GM23338 (cell line): ENCODE data around the gene CXCL12. TPM values are rescaled to one million over a fixed set of nuclear protein-coding genes. Genes with fewer than 3 reads are reported as not detected.

Experiments used
- ATAC-seq: fragments of 200-7000 bp; cut with Tn5 transposase; 3 replicates; pipeline ENCODE4 v1.9.1; 2020
- DNase-seq: peaks from one replicate; pipeline ENCODE4 v3.0.0-alpha.2; 2015; ENCODE audit warnings: low spot score
- H2AFZ ChIP-seq: fragments of 200-600 bp; sonication (generic); 2 replicates; pipeline ENCODE4 v1.8.0; 2016; ENCODE audit warnings: antibody characterized with exemption, mild to moderate bottlenecking, moderate library complexity
- H3F3A ChIP-seq: fragments of 200-600 bp; sonication (generic); replicated peaks from 2 replicates; pipeline ENCODE4 v1.8.0; 2017; ENCODE audit warnings: antibody characterized with exemption, mixed run types, low read depth
- H3K27ac ChIP-seq: fragments of 200-600 bp; sonication (generic); 2 replicates; pipeline ENCODE4 v1.6.1; 2016; ENCODE audit warnings: low read depth
- H3K27me3 ChIP-seq: fragments of 200-600 bp; sonication (generic); 2 replicates; pipeline ENCODE4 v1.8.0; 2016; ENCODE audit warnings: mild to moderate bottlenecking, mixed run types, moderate library complexity; ENCODE audit not compliant: insufficient read depth
- H3K36me3 ChIP-seq: fragments of 200-600 bp; sonication (generic); 2 replicates; pipeline ENCODE4 v1.8.0; 2016; ENCODE audit warnings: mild to moderate bottlenecking; ENCODE audit not compliant: insufficient read depth
- H3K4me1 ChIP-seq: fragments of 200-600 bp; sonication (generic); 2 replicates; pipeline ENCODE4 v1.8.0; 2016; ENCODE audit warnings: mild to moderate bottlenecking, moderate library complexity; ENCODE audit not compliant: insufficient read depth
- H3K4me2 ChIP-seq: fragments of 200-600 bp; sonication (generic); 2 replicates; pipeline ENCODE4 v1.7.1; 2017; ENCODE audit warnings: mixed run types
- H3K4me3 ChIP-seq: fragments of 200-600 bp; sonication (generic); 2 replicates; pipeline ENCODE4 v1.6.1; 2016; ENCODE audit warnings: mixed run types
- H3K79me2 ChIP-seq: fragments of 200-600 bp; sonication (generic); replicated peaks from 2 replicates; pipeline ENCODE4 v1.8.0; 2017; ENCODE audit warnings: mild to moderate bottlenecking; ENCODE audit not compliant: insufficient read depth
- H3K9me2 ChIP-seq: fragments of 200-600 bp; sonication (generic); 2 replicates; pipeline ENCODE4 v1.8.0; 2017; ENCODE audit not compliant: insufficient read depth
- H4K20me1 ChIP-seq: fragments of 200-600 bp; sonication (generic); replicated peaks from 2 replicates; pipeline ENCODE4 v1.8.0; 2017; ENCODE audit warnings: mild to moderate bottlenecking; ENCODE audit not compliant: insufficient read depth
- H3K27ac Mint-ChIP-seq: 2 replicates; pipeline ENCODE4 v1.8.0; 2020; ENCODE audit warnings: inconsistent platforms, mild to moderate bottlenecking, moderate library complexity, mixed read lengths
- H3K27me3 Mint-ChIP-seq: 3 replicates; pipeline ENCODE4 v1.8.0; 2022; ENCODE audit warnings: low read depth, mild to moderate bottlenecking, moderate library complexity, mixed read lengths, inconsistent platforms; ENCODE audit not compliant: insufficient read depth, poor library complexity
- H3K36me3 Mint-ChIP-seq: 3 replicates; pipeline ENCODE4 v1.8.0; 2021; ENCODE audit warnings: low read depth, mild to moderate bottlenecking, inconsistent platforms, moderate library complexity, mixed read lengths
- H3K4me1 Mint-ChIP-seq: 3 replicates; pipeline ENCODE4 v1.8.0; 2020; ENCODE audit warnings: mild to moderate bottlenecking, inconsistent platforms, mixed read lengths
- H3K4me3 Mint-ChIP-seq: 3 replicates; pipeline ENCODE4 v1.8.0; 2021; ENCODE audit warnings: moderate library complexity, mild to moderate bottlenecking, inconsistent platforms, mixed read lengths
- H3K9me3 Mint-ChIP-seq: 3 replicates; pipeline ENCODE4 v1.8.0; 2020; ENCODE audit warnings: moderate library complexity, mild to moderate bottlenecking, inconsistent platforms, mixed read lengths
- CREB1 ChIP-seq: fragments of 250-450 bp; sonication (Bioruptor Pico); IDR thresholded peaks from 2 replicates; pipeline ENCODE4 v1.5.0; 2020; ENCODE audit warnings: low read depth, mild to moderate bottlenecking, moderate library complexity
- EZH2 ChIP-seq: fragments of 200-600 bp; sonication (generic); IDR thresholded peaks from one replicate; pipeline ENCODE4 v1.8.0; 2017; ENCODE audit warnings: antibody characterized with exemption, mild to moderate bottlenecking, low read depth; ENCODE audit not compliant: unreplicated experiment
- EZH2phosphoT487 ChIP-seq: fragments of 200-600 bp; sonication (generic); IDR thresholded peaks from one replicate; pipeline ENCODE4 v1.8.1; 2018; ENCODE audit warnings: antibody characterized with exemption; ENCODE audit not compliant: unreplicated experiment
- JUNB ChIP-seq: IDR thresholded peaks from one replicate; pipeline ENCODE4 v1.6.1; 2016; ENCODE audit warnings: antibody characterized with exemption; ENCODE audit not compliant: unreplicated experiment
- NANOG ChIP-seq: IDR thresholded peaks from 2 replicates; pipeline ENCODE4 v1.6.1; 2016; ENCODE audit warnings: antibody characterized with exemption, borderline replicate concordance
- POLR2AphosphoS5 ChIP-seq: IDR thresholded peaks from 2 replicates; pipeline ENCODE4 v1.6.1; 2016; ENCODE audit warnings: antibody characterized with exemption, low read depth
- STAT1 ChIP-seq: IDR thresholded peaks from one replicate; pipeline ENCODE4 v1.6.1; 2016; ENCODE audit warnings: antibody characterized with exemption; ENCODE audit not compliant: unreplicated experiment
- ZNF114 ChIP-seq: fragments of 250-450 bp; sonication (Bioruptor Pico); IDR thresholded peaks from 2 replicates; pipeline ENCODE4 v1.5.0; 2020; ENCODE audit warnings: mild to moderate bottlenecking, moderate library complexity
- ZNF331 ChIP-seq: fragments of 250-450 bp; sonication (Bioruptor Pico); IDR thresholded peaks from 2 replicates; pipeline ENCODE4 v1.5.0; 2020; ENCODE audit warnings: low read depth, mild to moderate bottlenecking, moderate library complexity
- polyA plus RNA-seq: library from polyadenylated mRNA; unstranded; fragments of >200 nt; fragmentation: Nextera tagmentation; extraction: Ambion mirVana; gene quantifications from 2 replicates; pipeline ENCODE4 v1.2.1, GENCODE V29; 2016
- total RNA-seq: library from RNA; depleted of rRNA; stranded (reverse); fragments of >200 nt; shearing (Covaris generic); gene quantifications from 2 replicates; pipeline ENCODE4 v1.2.3, GENCODE V29; 2014
- TF ChIP-seq, protein P1 (sequence below): IDR thresholded peaks from one replicate; pipeline ENCODE4 v1.6.1; 2018; ENCODE audit warnings: antibody characterized with exemption; ENCODE audit not compliant: unreplicated experiment
- TF ChIP-seq, protein P2 (sequence below), 2 experiments: fragments of 200-600 bp in 1 of 2; sonication (generic) in 1 of 2; conservative IDR thresholded peaks; 2 replicates each; pipeline versions ENCODE4 v1.5.1 to v1.6.1; 2016 to 2017; ENCODE audit warnings: antibody characterized with exemption in 2 of 2, low read depth in 2 of 2, mild to moderate bottlenecking in 2 of 2, moderate library complexity in 1 of 2
- TF ChIP-seq, protein P3 (sequence below): IDR thresholded peaks from 2 replicates; pipeline ENCODE4 v1.6.1; 2016; ENCODE audit warnings: antibody characterized with exemption

CXCL12 gene
- total and polyA plus RNA-seq, 2 experiments from 2014 or later, result 53.8 to 58.5 TPM

DNA sequence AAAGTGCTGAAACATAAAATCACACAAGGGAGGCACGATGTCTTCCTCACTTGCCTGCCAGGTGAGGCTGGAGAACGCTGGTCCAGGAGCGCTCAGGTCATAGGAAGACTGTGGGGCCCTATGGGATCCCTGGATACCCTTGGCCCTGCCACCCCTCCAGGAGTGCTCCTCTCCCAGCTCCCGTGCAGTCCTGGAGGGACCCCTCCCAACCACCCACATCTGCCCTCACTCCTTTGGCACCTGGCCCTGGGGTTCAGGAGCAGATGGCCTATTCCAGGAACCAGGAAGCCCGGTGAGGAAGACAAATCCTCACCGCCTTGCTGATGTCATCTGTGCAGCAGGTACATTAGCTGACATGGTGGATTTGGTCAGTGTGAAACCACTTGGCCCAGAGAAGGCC lies 3.7 kb upstream of the CXCL12 start (continued):
- TF ChIP-seq, protein P1, sequence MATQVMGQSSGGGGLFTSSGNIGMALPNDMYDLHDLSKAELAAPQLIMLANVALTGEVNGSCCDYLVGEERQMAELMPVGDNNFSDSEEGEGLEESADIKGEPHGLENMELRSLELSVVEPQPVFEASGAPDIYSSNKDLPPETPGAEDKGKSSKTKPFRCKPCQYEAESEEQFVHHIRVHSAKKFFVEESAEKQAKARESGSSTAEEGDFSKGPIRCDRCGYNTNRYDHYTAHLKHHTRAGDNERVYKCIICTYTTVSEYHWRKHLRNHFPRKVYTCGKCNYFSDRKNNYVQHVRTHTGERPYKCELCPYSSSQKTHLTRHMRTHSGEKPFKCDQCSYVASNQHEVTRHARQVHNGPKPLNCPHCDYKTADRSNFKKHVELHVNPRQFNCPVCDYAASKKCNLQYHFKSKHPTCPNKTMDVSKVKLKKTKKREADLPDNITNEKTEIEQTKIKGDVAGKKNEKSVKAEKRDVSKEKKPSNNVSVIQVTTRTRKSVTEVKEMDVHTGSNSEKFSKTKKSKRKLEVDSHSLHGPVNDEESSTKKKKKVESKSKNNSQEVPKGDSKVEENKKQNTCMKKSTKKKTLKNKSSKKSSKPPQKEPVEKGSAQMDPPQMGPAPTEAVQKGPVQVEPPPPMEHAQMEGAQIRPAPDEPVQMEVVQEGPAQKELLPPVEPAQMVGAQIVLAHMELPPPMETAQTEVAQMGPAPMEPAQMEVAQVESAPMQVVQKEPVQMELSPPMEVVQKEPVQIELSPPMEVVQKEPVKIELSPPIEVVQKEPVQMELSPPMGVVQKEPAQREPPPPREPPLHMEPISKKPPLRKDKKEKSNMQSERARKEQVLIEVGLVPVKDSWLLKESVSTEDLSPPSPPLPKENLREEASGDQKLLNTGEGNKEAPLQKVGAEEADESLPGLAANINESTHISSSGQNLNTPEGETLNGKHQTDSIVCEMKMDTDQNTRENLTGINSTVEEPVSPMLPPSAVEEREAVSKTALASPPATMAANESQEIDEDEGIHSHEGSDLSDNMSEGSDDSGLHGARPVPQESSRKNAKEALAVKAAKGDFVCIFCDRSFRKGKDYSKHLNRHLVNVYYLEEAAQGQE, result no peak
- no peak for TF ChIP-seq POLR2AphosphoS5
- TF ChIP-seq EZH2phosphoT487, result no peak
- TF ChIP-seq, protein P2, sequence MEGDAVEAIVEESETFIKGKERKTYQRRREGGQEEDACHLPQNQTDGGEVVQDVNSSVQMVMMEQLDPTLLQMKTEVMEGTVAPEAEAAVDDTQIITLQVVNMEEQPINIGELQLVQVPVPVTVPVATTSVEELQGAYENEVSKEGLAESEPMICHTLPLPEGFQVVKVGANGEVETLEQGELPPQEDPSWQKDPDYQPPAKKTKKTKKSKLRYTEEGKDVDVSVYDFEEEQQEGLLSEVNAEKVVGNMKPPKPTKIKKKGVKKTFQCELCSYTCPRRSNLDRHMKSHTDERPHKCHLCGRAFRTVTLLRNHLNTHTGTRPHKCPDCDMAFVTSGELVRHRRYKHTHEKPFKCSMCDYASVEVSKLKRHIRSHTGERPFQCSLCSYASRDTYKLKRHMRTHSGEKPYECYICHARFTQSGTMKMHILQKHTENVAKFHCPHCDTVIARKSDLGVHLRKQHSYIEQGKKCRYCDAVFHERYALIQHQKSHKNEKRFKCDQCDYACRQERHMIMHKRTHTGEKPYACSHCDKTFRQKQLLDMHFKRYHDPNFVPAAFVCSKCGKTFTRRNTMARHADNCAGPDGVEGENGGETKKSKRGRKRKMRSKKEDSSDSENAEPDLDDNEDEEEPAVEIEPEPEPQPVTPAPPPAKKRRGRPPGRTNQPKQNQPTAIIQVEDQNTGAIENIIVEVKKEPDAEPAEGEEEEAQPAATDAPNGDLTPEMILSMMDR (conservative IDR thresholded peaks at IDR 0.05; ENCODE audit: low read depth in 2 of 2), result no peak
- TF ChIP-seq EZH2, result no peak
- no peak for TF ChIP-seq ZNF114
- TF ChIP-seq CREB1 (CRISPR knock-in tag), result no peak
- TF ChIP-seq STAT1, result no peak
- no peak for TF ChIP-seq ZNF331
- TF ChIP-seq, protein P3, sequence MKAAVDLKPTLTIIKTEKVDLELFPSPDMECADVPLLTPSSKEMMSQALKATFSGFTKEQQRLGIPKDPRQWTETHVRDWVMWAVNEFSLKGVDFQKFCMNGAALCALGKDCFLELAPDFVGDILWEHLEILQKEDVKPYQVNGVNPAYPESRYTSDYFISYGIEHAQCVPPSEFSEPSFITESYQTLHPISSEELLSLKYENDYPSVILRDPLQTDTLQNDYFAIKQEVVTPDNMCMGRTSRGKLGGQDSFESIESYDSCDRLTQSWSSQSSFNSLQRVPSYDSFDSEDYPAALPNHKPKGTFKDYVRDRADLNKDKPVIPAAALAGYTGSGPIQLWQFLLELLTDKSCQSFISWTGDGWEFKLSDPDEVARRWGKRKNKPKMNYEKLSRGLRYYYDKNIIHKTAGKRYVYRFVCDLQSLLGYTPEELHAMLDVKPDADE, result no peak

DNA sequence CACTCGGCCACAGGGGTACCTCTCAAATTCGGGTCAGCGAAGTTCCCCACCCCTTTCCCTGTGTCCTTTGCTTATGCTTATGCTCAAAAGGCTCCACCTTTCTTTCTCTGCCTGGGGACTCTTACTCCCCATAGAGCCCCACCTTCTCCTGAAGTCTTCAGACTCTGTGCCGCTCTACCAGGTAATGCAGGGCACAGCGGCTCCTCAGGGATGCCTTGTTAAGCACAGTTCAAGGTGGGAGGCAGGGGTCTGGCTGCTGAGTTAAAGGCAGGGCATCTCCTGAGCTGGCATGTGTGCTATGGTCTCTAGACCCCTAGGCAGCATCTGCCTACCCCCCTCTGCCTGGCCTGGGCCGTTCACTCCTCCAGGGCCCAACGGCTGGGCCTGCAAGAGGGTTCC lies 3.0 kb upstream of the CXCL12 start:
- peaks cover 35% of the 10 kb centered on the region for H3K27me3 ChIP-seq
- H3K4me2 ChIP-seq, result no peak overlapping the region
- Mint-ChIP-seq H3K27me3 (peaks cover 18% of the 10 kb centered on the region), H3K4me1 (peaks cover 15% of the 10 kb centered on the region), H3K9me3 (peaks cover 3% of the 10 kb centered on the region; the same call in 2 of the 3 replicates), H3K27ac (no peak overlapping the region), H3K4me3 (no peak overlapping the region), H3K36me3 (peaks cover 12% of the 10 kb centered on the region)
- H3K36me3 ChIP-seq, result no peaks in the 10 kb centered on the region; the same call in 1 of the 2 replicates
- no peaks in the 10 kb centered on the region for H3K9me2 ChIP-seq
- no peaks in the 10 kb centered on the region for H4K20me1 ChIP-seq
- no peak overlapping the region for H2AFZ ChIP-seq
- no peak for ATAC-seq
- peaks cover 17% of the 10 kb centered on the region for H3K79me2 ChIP-seq
- H3K27ac ChIP-seq, result no peak overlapping the region
- peaks cover 8% of the 10 kb centered on the region for H3K4me1 ChIP-seq
- peaks cover under 1% of the 10 kb centered on the region; the same call in 1 of the 2 replicates for H3F3A ChIP-seq
- no peak for DNase-seq
- no peak overlapping the region for H3K4me3 ChIP-seq
- TF ChIP-seq CREB1 (CRISPR knock-in tag) (no peak), STAT1 (no peak), EZH2 (no peak), NANOG (no peak), POLR2AphosphoS5 (no peak), JUNB (no peak), EZH2phosphoT487 (no peak)
- TF ChIP-seq, protein P3, result no peak
